Hepatocyte (in vitro differentiated cells): ENCODE measurements around the gene SH3RF1. TPM values are rescaled to one million over a fixed set of nuclear protein-coding genes. Genes with fewer than 3 reads are reported as not detected.
A peak's percentile ranks its signal among the peaks of the same experiment; 100 is the strongest.
"Not testable (repeated sequence)": the region's sequence is repeated elsewhere in the genome, so short reads cannot be mapped to it uniquely, and the experiment has no call there.

Experiments used
- DNase-seq: peaks from one replicate; pipeline ENCODE4 v3.0.0-alpha.2; 2016; ENCODE audit warnings: low spot score
- H2AFZ ChIP-seq: fragments of 200-600 bp; sonication (generic); 2 replicates; pipeline ENCODE4 v1.6.0; 2016; ENCODE audit warnings: antibody characterized with exemption, mild to moderate bottlenecking
- H3K27ac ChIP-seq: fragments of 200-600 bp; sonication (generic); 2 replicates; pipeline ENCODE4 v1.5.1; 2016; ENCODE audit warnings: mild to moderate bottlenecking
- H3K27me3 ChIP-seq: fragments of 200-600 bp; sonication (generic); 2 replicates; pipeline ENCODE4 v1.6.1; 2016
- H3K36me3 ChIP-seq: fragments of 200-600 bp; sonication (generic); replicated peaks from 2 replicates; pipeline ENCODE4 v1.5.1; 2016; ENCODE audit warnings: low read depth; ENCODE audit not compliant: insufficient read depth
- H3K4me1 ChIP-seq: fragments of 200-600 bp; sonication (generic); 2 replicates; pipeline ENCODE4 v1.5.1; 2016; ENCODE audit warnings: mild to moderate bottlenecking, moderate library complexity; ENCODE audit not compliant: insufficient read depth
- H3K4me2 ChIP-seq: fragments of 200-600 bp; sonication (generic); 2 replicates; pipeline ENCODE4 v1.6.0; 2016
- H3K4me3 ChIP-seq: fragments of 200-600 bp; sonication (generic); 2 replicates; pipeline ENCODE4 v1.5.1; 2016; ENCODE audit warnings: mild to moderate bottlenecking
- H3K79me2 ChIP-seq: fragments of 200-600 bp; sonication (generic); 2 replicates; pipeline ENCODE4 v1.6.0; 2017; ENCODE audit warnings: mild to moderate bottlenecking
- H3K9me2 ChIP-seq: fragments of 200-600 bp; sonication (generic); replicated peaks from 2 replicates; pipeline ENCODE4 v1.6.0; 2017; ENCODE audit warnings: mild to moderate bottlenecking; ENCODE audit not compliant: insufficient read depth
- H3K9me3 ChIP-seq: fragments of 200-600 bp; sonication (generic); 2 replicates; pipeline ENCODE4 v1.5.1; 2016; ENCODE audit warnings: low read depth, mild to moderate bottlenecking
- H4K20me1 ChIP-seq: fragments of 200-600 bp; sonication (generic); 2 replicates; pipeline ENCODE4 v1.6.0; 2016; ENCODE audit warnings: mild to moderate bottlenecking; ENCODE audit not compliant: insufficient read depth, poor library complexity, severe bottlenecking
- EZH2 ChIP-seq: fragments of 200-600 bp; sonication (generic); IDR thresholded peaks from 2 replicates; pipeline ENCODE4 v1.6.1; 2016; ENCODE audit warnings: antibody characterized with exemption, mild to moderate bottlenecking, borderline replicate concordance
- EZH2phosphoT487 ChIP-seq: fragments of 200-600 bp; sonication (generic); IDR thresholded peaks from one replicate; pipeline ENCODE4 v1.6.1; 2018; ENCODE audit warnings: antibody characterized with exemption, mild to moderate bottlenecking, low read depth, moderate library complexity; ENCODE audit not compliant: unreplicated experiment, severe bottlenecking
- WGBS: methylation state at CpG from one replicate; pipeline ENCODE4 v1.1.6; 2016; ENCODE audit warnings: low lambda C conversion rate; ENCODE audit errors: missing lambda C conversion rate; 5-methylcytosine and 5-hydroxymethylcytosine counted together
- polyA plus RNA-seq: library from polyadenylated mRNA; unstranded; fragments of >200 nt; fragmentation: Nextera tagmentation; extraction: Ambion mirVana; gene quantifications from 2 replicates; pipeline ENCODE4 v1.2.1, GENCODE V29; 2016
- total RNA-seq: library from RNA; depleted of rRNA; stranded (reverse); fragments of >200 nt; gene quantifications from 2 replicates; pipeline ENCODE4 v1.2.3, GENCODE V29; 2014
- TF ChIP-seq, protein P1 (sequence below): fragments of 200-600 bp; sonication (generic); IDR thresholded peaks from 2 replicates; pipeline ENCODE4 v1.5.1; 2016; ENCODE audit warnings: antibody characterized with exemption, mild to moderate bottlenecking; ENCODE audit not compliant: poor library complexity

The SH3RF1 gene
- total and polyA plus RNA-seq, 2 experiments from 2014 or later: 15.5 to 16.4 TPM

GRCh38 chr4:169282429-169283113, 11.8 kb upstream of the SH3RF1 start:
- H4K20me1 ChIP-seq: no peaks in the 10 kb centered on the region
- no peaks in the 10 kb centered on the region for H3K36me3 ChIP-seq
- no peak for DNase-seq
- no peaks in the 10 kb centered on the region for H3K9me3 ChIP-seq
- peak overlapping the region; percentile 9 for H3K27ac ChIP-seq
- no peak overlapping the region for H3K4me2 ChIP-seq
- H3K9me2 ChIP-seq: no peaks in the 10 kb centered on the region
- no peaks in the 10 kb centered on the region for H3K79me2 ChIP-seq
- TF ChIP-seq, protein P1, sequence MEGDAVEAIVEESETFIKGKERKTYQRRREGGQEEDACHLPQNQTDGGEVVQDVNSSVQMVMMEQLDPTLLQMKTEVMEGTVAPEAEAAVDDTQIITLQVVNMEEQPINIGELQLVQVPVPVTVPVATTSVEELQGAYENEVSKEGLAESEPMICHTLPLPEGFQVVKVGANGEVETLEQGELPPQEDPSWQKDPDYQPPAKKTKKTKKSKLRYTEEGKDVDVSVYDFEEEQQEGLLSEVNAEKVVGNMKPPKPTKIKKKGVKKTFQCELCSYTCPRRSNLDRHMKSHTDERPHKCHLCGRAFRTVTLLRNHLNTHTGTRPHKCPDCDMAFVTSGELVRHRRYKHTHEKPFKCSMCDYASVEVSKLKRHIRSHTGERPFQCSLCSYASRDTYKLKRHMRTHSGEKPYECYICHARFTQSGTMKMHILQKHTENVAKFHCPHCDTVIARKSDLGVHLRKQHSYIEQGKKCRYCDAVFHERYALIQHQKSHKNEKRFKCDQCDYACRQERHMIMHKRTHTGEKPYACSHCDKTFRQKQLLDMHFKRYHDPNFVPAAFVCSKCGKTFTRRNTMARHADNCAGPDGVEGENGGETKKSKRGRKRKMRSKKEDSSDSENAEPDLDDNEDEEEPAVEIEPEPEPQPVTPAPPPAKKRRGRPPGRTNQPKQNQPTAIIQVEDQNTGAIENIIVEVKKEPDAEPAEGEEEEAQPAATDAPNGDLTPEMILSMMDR: no peak
- TF ChIP-seq EZH2phosphoT487 (no peak), EZH2 (no peak)
- H3K4me3 ChIP-seq: no peak overlapping the region
- no peak overlapping the region for H2AFZ ChIP-seq
- 90% methylated on average over 2 of the region's 2 CpGs for WGBS
- no peaks in the 10 kb centered on the region for H3K27me3 ChIP-seq
- H3K4me1 ChIP-seq: no peaks in the 10 kb centered on the region

- Histone ChIP-seq H3K4me3 (no peak overlapping the region), H3K4me1 (no peaks in the 10 kb centered on the region), H3K27ac (no peak overlapping the region), H3K9me3 (no peaks in the 10 kb centered on the region), H2AFZ (no peak overlapping the region), H4K20me1 (no peaks in the 10 kb centered on the region), H3K9me2 (no peaks in the 10 kb centered on the region), H3K36me3 (no peaks in the 10 kb centered on the region), H3K79me2 (no peaks in the 10 kb centered on the region), H3K27me3 (no peaks in the 10 kb centered on the region), H3K4me2 (no peak overlapping the region)
- no peak for DNase-seq
- no peak for TF ChIP-seq EZH2phosphoT487
- TF ChIP-seq, protein P1: no peak
- no peak for TF ChIP-seq EZH2
Measured at GRCh38 chr4:169279108-169279507, 8.4 kb upstream of the SH3RF1 start.

GRCh38 chr4:169278624-169279023, 7.9 kb upstream of the SH3RF1 start:
- Histone ChIP-seq H4K20me1 (no peaks in the 10 kb centered on the region), H3K27ac (no peak overlapping the region), H3K4me1 (no peaks in the 10 kb centered on the region), H3K36me3 (no peaks in the 10 kb centered on the region), H3K4me3 (no peak overlapping the region), H3K9me3 (no peaks in the 10 kb centered on the region), H3K79me2 (no peaks in the 10 kb centered on the region), H2AFZ (no peak overlapping the region), H3K9me2 (no peaks in the 10 kb centered on the region), H3K4me2 (no peak overlapping the region), H3K27me3 (no peaks in the 10 kb centered on the region)
- TF ChIP-seq EZH2 (no peak), EZH2phosphoT487 (no peak)
- TF ChIP-seq, protein P1: no peak
- DNase-seq: no peak

GRCh38 chr4:169277838-169278237, 7.1 kb upstream of the SH3RF1 start:
- 97% methylated on average over 3 of the region's 3 CpGs for WGBS
- not testable (repeated sequence) for H3K4me1 ChIP-seq, DNase-seq, H3K9me3 ChIP-seq, H4K20me1 ChIP-seq, H3K36me3 ChIP-seq, H3K79me2 ChIP-seq, H3K4me2 ChIP-seq, H3K27me3 ChIP-seq, H2AFZ ChIP-seq, H3K27ac ChIP-seq, H3K4me3 ChIP-seq, H3K9me2 ChIP-seq
